Natural killer cell (primary cell): ENCODE data around the gene KYNU. TPM values are rescaled to one million over a fixed set of nuclear protein-coding genes. Genes with fewer than 3 reads are reported as not detected.
"Not testable (repeated sequence)": the region's sequence is repeated elsewhere in the genome, so short reads cannot be mapped to it uniquely, and the experiment has no call there.

ENCODE experiments used
- ATAC-seq, 3 donors: fragments of 150-1000 bp in 2 of 3; fragments of 200-7000 bp in 1 of 3; cut with Tn5 transposase; 1 replicate in 1 of 3; 2 replicates in 2 of 3; pipeline ENCODE4 v1.10.0; 2021; ENCODE audit warnings: mild to moderate bottlenecking in 2 of 3, moderate library complexity in 2 of 3
- DNase-seq, 2 donors: peaks; one replicate each; pipeline versions ENCODE4 v3.0.0 to v3.0.0-alpha.2; 2013 to 2021; ENCODE audit warnings: mixed read lengths in 1 of 2
- H3K27ac ChIP-seq: one replicate; pipeline ENCODE4 v1.5.1; 2013; ENCODE audit warnings: mild to moderate bottlenecking, low read length
- H3K27me3 ChIP-seq: one replicate; pipeline ENCODE4 v1.6.1; 2013; ENCODE audit warnings: low read length; ENCODE audit not compliant: control insufficient read depth, insufficient read depth
- H3K36me3 ChIP-seq: one replicate; pipeline ENCODE4 v1.6.1; 2013; ENCODE audit warnings: low read length; ENCODE audit not compliant: control insufficient read depth, insufficient read depth
- H3K4me1 ChIP-seq: one replicate; pipeline ENCODE4 v1.6.1; 2013; ENCODE audit warnings: low read length; ENCODE audit not compliant: control insufficient read depth, insufficient read depth
- H3K4me3 ChIP-seq: one replicate; pipeline ENCODE4 v1.5.1; 2013; ENCODE audit warnings: low read length
- H3K9me3 ChIP-seq: one replicate; pipeline ENCODE4 v1.6.1; 2013; ENCODE audit warnings: low read length; ENCODE audit not compliant: control insufficient read depth, insufficient read depth
- H3K27ac Mint-ChIP-seq, 2 donors: one replicate each; pipeline ENCODE4 v1.8.0; 2022; ENCODE audit warnings: mild to moderate bottlenecking in 2 of 2, mixed read lengths in 2 of 2, moderate library complexity in 1 of 2
- H3K27me3 Mint-ChIP-seq, 2 donors: one replicate each; pipeline ENCODE4 v1.8.0; 2022; ENCODE audit warnings: low read depth in 2 of 2, mixed read lengths in 2 of 2
- H3K36me3 Mint-ChIP-seq: one replicate; pipeline ENCODE4 v1.8.0; 2022; ENCODE audit warnings: mixed read lengths
- H3K4me1 Mint-ChIP-seq, 2 donors: one replicate each; pipeline ENCODE4 v1.8.0; 2022; ENCODE audit warnings: mixed read lengths in 2 of 2
- H3K4me3 Mint-ChIP-seq: one replicate; pipeline ENCODE4 v1.8.0; 2022; ENCODE audit warnings: mild to moderate bottlenecking, moderate library complexity, mixed read lengths
- H3K9me3 Mint-ChIP-seq, 2 donors: one replicate each; pipeline ENCODE4 v1.8.0; 2022; ENCODE audit warnings: mixed read lengths in 2 of 2
- CTCF ChIP-seq: fragments of 200-600 bp; IDR thresholded peaks from one replicate; pipeline ENCODE4 v1.8.0; 2022; ENCODE audit warnings: antibody characterized with exemption
- WGBS: methylation state at CpG from one replicate; pipeline ENCODE4 v1.1.7; 2013; ENCODE audit warnings: missing lambda C conversion rate; ENCODE audit not compliant: insufficient coverage; 5-methylcytosine and 5-hydroxymethylcytosine counted together
- intact Hi-C: fragments of 100-400 bp; cut with micrococcal nuclease; formaldehyde crosslinking; loops from one replicate; pipeline ENCODE4 v1.14.2; 2022
- total RNA-seq, 4 donors: library from RNA; stranded (reverse); fragments of 120-200 nt in 1 of 4; gene quantifications; one replicate each; pipeline versions ENCODE4 v1.2.3 to v1.2.4, GENCODE V29; 2013 to 2022

The KYNU gene
- total RNA-seq, 3 donors from 2014 or later (not counting 1 experiment from before 2014, with no cell fraction given): 0.82 to 3.6 (median 3.3) TPM

- Mint-ChIP-seq H3K9me3 (no peaks in the 10 kb centered on the region), H3K27ac (no peak overlapping the region), H3K4me1 (no peaks in the 10 kb centered on the region), H3K36me3 (no peaks in the 10 kb centered on the region), H3K27me3 (no peaks in the 10 kb centered on the region), H3K4me3 (no peak overlapping the region)
- Histone ChIP-seq H3K27ac (no peak overlapping the region), H3K27me3 (no peaks in the 10 kb centered on the region), H3K9me3 (no peaks in the 10 kb centered on the region), H3K4me3 (no peak overlapping the region), H3K36me3 (no peaks in the 10 kb centered on the region), H3K4me1 (no peaks in the 10 kb centered on the region)
- no peak for ATAC-seq
- TF ChIP-seq CTCF: no peak
- no peak for DNase-seq
- WGBS: 91% methylated on average over 1 of the region's 1 CpG
- intact Hi-C loops: no loop called here
These were observed 209.6 kb downstream of the KYNU start for GRCh38 chr2:143087033-143087432.

GRCh38 chr2:143088388-143088787 lies 210.9 kb downstream of the KYNU start:
- H3K27me3 Mint-ChIP-seq: no peaks in the 10 kb centered on the region
- H3K9me3 ChIP-seq: no peaks in the 10 kb centered on the region
- H3K27ac Mint-ChIP-seq: no peak overlapping the region
- TF ChIP-seq CTCF: no peak
- no peaks in the 10 kb centered on the region for H3K9me3 Mint-ChIP-seq
- no peaks in the 10 kb centered on the region for H3K4me1 ChIP-seq
- ATAC-seq (no peak), DNase-seq (no peak)
- H3K36me3 Mint-ChIP-seq: no peaks in the 10 kb centered on the region
- no peaks in the 10 kb centered on the region for H3K27me3 ChIP-seq
- H3K27ac ChIP-seq: no peak overlapping the region
- no CpG with 5 or more reads among the region's 4 CpGs for WGBS
- no peaks in the 10 kb centered on the region for H3K4me1 Mint-ChIP-seq
- H3K4me3 Mint-ChIP-seq: no peak overlapping the region
- H3K36me3 ChIP-seq: no peaks in the 10 kb centered on the region
- H3K4me3 ChIP-seq: no peak overlapping the region
- intact Hi-C loops: no loop called here

GRCh38 chr2:143089520-143089919 lies 212.1 kb downstream of the KYNU start:
- not testable (repeated sequence) for H3K27ac Mint-ChIP-seq

More at GRCh38 chr2:143089520-143089919, 212.1 kb downstream of the KYNU start:
- H3K27me3 ChIP-seq, H3K4me3 Mint-ChIP-seq, H3K4me3 ChIP-seq, H3K27ac ChIP-seq, DNase-seq, H3K4me1 ChIP-seq, H3K27me3 Mint-ChIP-seq, ATAC-seq, H3K4me1 Mint-ChIP-seq, H3K36me3 ChIP-seq, H3K9me3 Mint-ChIP-seq, H3K36me3 Mint-ChIP-seq, intact Hi-C loops, H3K9me3 ChIP-seq: not testable (repeated sequence)
- WGBS: 98% methylated on average over 12 of the region's 12 CpGs
